GM18951 (cell line): ENCODE results near the gene TMED9.
"Not testable (repeated sequence)": the region's sequence is repeated elsewhere in the genome, so short reads cannot be mapped to it uniquely, and the experiment has no call there.

Experiments used
- POLR2A ChIP-seq: IDR thresholded peaks from 4 replicates; pipeline ENCODE4 v1.6.1; 2011; ENCODE audit warnings: mild to moderate bottlenecking; ENCODE audit not compliant: insufficient read length, insufficient read depth; ENCODE audit errors: extremely low read depth
- in situ Hi-C: fragments of 300-500 bp; cut with MboI; formaldehyde crosslinking; loops from one replicate; pipeline ENCODE4 v1.12.0; 2022; ENCODE audit warnings: low sequenced_read_pairs, mixed read lengths, inconsistent platforms; ENCODE audit not compliant: unreplicated experiment

The TMED9 gene

GRCh38 chr5:177557041-177557647 lies 34.9 kb upstream of the TMED9 start:
- in situ Hi-C loops = no loop called here
- TF ChIP-seq POLR2A = no peak

- no peak for TF ChIP-seq POLR2A
- in situ Hi-C loops = no loop called here
Observed at GRCh38 chr5:177557796-177558195, 34.2 kb upstream of the TMED9 start.

- in situ Hi-C loops = not testable (repeated sequence)
Observed at GRCh38 chr5:177559446-177559941, 32.5 kb upstream of the TMED9 start.

GRCh38 chr5:177565046-177565445 lies 27.0 kb upstream of the TMED9 start:
- TF ChIP-seq POLR2A = no peak
- in situ Hi-C loops = no loop called here

- no peak for TF ChIP-seq POLR2A
Observed at GRCh38 chr5:177568326-177568725, 23.7 kb upstream of the TMED9 start.

GRCh38 chr5:177569894-177570293 lies 22.1 kb upstream of the TMED9 start:
- TF ChIP-seq POLR2A = no peak
- in situ Hi-C loops = no loop called here

More at GRCh38 chr5:177568326-177568725, 23.7 kb upstream of the TMED9 start:
- in situ Hi-C loops = no loop called here

GRCh38 chr5:177575488-177575887 lies 16.5 kb upstream of the TMED9 start:
- TF ChIP-seq POLR2A = no peak
- in situ Hi-C loops = no loop called here

- in situ Hi-C loops = no loop called here
- no peak for TF ChIP-seq POLR2A
Observed at GRCh38 chr5:177576169-177576568, 15.8 kb upstream of the TMED9 start.

GRCh38 chr5:177578316-177578715 lies 13.7 kb upstream of the TMED9 start:
- in situ Hi-C loops = no loop called here
- TF ChIP-seq POLR2A = no peak

- in situ Hi-C loops = no loop called here
- no peak for TF ChIP-seq POLR2A
Observed at GRCh38 chr5:177588413-177588909, 3.5 kb upstream of the TMED9 start.

GRCh38 chr5:177590406-177590805 lies 1.6 kb upstream of the TMED9 start:
- TF ChIP-seq POLR2A = no peak
- in situ Hi-C loops = no loop called here

- TF ChIP-seq POLR2A = no peak
- in situ Hi-C loops = no loop called here
Observed at GRCh38 chr5:177591690-177592009, 353 bp upstream of the TMED9 start.

GRCh38 chr5:177592905-177593304 lies 902 bp downstream of the TMED9 start:
- no peak for TF ChIP-seq POLR2A
- in situ Hi-C loops = no loop called here

- TF ChIP-seq POLR2A = no peak
- in situ Hi-C loops = no loop called here
Observed at GRCh38 chr5:177593511-177593910, 1.5 kb downstream of the TMED9 start.

- TF ChIP-seq POLR2A = no peak
- in situ Hi-C loops = no loop called here
Observed at GRCh38 chr5:177594071-177594470, 2.1 kb downstream of the TMED9 start.

GRCh38 chr5:177595026-177595585 lies 3.1 kb downstream of the TMED9 start:
- no peak for TF ChIP-seq POLR2A
- in situ Hi-C loops = no loop called here
